ENCODE measurements around the gene MRPL46. TPM values are rescaled to one million over a fixed set of nuclear protein-coding genes. Genes with fewer than 3 reads are reported as not detected.

The MRPL46 gene
- total and polyA plus RNA-seq, 4 donors, result 12.1 to 28.7 (median 21.1) TPM

DNA sequence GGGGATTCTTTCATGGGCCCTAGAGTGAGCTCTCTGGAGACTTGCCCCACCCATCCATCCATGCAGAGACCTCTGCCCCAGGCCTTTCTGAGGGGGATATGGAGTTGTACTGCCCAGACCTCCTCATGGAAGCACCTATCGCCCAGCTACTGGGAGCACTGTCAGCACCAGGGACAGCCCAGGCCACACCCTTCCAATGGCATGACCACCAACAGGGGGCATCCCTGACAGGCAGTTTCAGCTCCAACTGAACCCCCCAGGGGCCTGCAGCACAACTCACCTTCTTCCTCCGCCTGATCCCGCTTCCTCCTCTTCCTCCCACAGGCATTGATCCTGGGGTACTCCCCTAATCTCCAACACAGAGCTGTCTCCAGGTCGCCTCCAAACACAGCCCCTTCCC, 22.1 kb upstream of the MRPL46 start:
- no peak for DNase-seq
- no peak for ATAC-seq (ENCODE audit: insufficient read depth, low FRiP score)
- TF ChIP-seq, protein P1, sequence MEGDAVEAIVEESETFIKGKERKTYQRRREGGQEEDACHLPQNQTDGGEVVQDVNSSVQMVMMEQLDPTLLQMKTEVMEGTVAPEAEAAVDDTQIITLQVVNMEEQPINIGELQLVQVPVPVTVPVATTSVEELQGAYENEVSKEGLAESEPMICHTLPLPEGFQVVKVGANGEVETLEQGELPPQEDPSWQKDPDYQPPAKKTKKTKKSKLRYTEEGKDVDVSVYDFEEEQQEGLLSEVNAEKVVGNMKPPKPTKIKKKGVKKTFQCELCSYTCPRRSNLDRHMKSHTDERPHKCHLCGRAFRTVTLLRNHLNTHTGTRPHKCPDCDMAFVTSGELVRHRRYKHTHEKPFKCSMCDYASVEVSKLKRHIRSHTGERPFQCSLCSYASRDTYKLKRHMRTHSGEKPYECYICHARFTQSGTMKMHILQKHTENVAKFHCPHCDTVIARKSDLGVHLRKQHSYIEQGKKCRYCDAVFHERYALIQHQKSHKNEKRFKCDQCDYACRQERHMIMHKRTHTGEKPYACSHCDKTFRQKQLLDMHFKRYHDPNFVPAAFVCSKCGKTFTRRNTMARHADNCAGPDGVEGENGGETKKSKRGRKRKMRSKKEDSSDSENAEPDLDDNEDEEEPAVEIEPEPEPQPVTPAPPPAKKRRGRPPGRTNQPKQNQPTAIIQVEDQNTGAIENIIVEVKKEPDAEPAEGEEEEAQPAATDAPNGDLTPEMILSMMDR (IDR thresholded peaks at IDR 0.05; ENCODE audit: control extremely low read depth, extremely low read depth), result no peak
- Histone ChIP-seq H3K36me3 (ENCODE audit: control insufficient read depth in 4 of 4, insufficient read depth in 4 of 4, low read length in 4 of 4) (no peaks in the 10 kb centered on the region), H3K9ac (ENCODE audit: insufficient read depth in 1 of 2, low read length in 2 of 2) (no peak overlapping the region), H3K27ac (ENCODE audit: low read depth in 1 of 2, low read length in 1 of 2) (no peak overlapping the region), H3K9me3 (ENCODE audit: control insufficient read depth in 4 of 4, insufficient read depth in 3 of 4, low read length in 3 of 4) (no peaks in the 10 kb centered on the region), H3K4me3 (no peak overlapping the region), H3K27me3 (ENCODE audit: control insufficient read depth in 3 of 3, insufficient read depth in 3 of 3, low read length in 2 of 3) (peaks cover 0 to 8% (median 0%) of the 10 kb centered on the region in 3 donors), H3K4me1 (ENCODE audit: control insufficient read depth in 5 of 5, insufficient read depth in 5 of 5, low read length in 5 of 5) (no peaks in the 10 kb centered on the region)
- WGBS, 2 donors, result 86 to 88% methylated on average over 4 of the region's 4 CpGs

DNA sequence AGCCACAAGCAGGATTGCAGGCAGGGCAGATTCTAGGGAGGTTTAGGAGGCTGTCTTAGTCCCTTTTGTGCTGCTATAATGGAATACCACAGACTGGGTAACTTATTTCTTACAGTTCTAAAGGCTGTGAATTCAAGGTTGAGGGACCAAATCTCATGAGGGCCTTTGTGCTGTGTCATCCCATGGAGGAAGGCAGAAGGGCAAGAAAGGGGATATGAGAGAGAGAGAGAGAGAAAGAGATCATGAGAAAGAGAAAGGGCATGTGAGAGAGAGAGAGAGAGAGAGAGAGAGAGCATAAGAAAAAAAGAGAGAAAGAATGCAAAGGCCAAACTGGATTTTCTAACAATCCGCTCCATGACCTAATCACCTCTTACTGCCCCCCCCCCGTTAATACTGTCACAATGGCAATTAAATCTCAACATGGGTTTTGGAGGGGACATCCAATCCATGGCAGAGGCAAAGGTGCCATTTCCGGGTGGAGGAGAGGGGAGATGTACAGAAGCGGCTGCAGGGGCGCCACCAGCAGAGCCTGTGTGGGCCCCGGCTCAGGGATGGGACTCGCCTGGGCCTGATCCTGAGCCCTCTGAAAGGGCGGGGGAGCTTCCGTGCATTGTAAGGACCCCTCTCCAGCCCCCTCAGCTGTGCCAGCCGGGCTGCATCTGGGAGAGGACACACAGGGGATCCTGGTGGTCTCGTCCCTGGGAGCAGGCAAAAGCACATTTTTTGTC, 20.8 kb upstream of the MRPL46 start:
- 55 to 60% methylated on average over 11 of the region's 11 CpGs for WGBS, 2 donors
- Histone ChIP-seq H3K27ac (ENCODE audit: low read depth in 1 of 2, low read length in 1 of 2) (no peak overlapping the region), H3K9me3 (ENCODE audit: control insufficient read depth in 4 of 4, insufficient read depth in 3 of 4, low read length in 3 of 4) (no peaks in the 10 kb centered on the region), H3K9ac (ENCODE audit: insufficient read depth in 1 of 2, low read length in 2 of 2) (no peak overlapping the region), H3K4me1 (ENCODE audit: control insufficient read depth in 5 of 5, insufficient read depth in 5 of 5, low read length in 5 of 5) (no peaks in the 10 kb centered on the region), H3K36me3 (ENCODE audit: control insufficient read depth in 4 of 4, insufficient read depth in 4 of 4, low read length in 4 of 4) (no peaks in the 10 kb centered on the region), H3K27me3 (ENCODE audit: control insufficient read depth in 3 of 3, insufficient read depth in 3 of 3, low read length in 2 of 3) (peaks cover 0 to 8% (median 0%) of the 10 kb centered on the region in 3 donors), H3K4me3 (no peak overlapping the region)
- DNase-seq (no peak), ATAC-seq (ENCODE audit: insufficient read depth, low FRiP score) (no peak)
- TF ChIP-seq, protein P1 (IDR thresholded peaks at IDR 0.05; ENCODE audit: control extremely low read depth, extremely low read depth), result no peak

DNA sequence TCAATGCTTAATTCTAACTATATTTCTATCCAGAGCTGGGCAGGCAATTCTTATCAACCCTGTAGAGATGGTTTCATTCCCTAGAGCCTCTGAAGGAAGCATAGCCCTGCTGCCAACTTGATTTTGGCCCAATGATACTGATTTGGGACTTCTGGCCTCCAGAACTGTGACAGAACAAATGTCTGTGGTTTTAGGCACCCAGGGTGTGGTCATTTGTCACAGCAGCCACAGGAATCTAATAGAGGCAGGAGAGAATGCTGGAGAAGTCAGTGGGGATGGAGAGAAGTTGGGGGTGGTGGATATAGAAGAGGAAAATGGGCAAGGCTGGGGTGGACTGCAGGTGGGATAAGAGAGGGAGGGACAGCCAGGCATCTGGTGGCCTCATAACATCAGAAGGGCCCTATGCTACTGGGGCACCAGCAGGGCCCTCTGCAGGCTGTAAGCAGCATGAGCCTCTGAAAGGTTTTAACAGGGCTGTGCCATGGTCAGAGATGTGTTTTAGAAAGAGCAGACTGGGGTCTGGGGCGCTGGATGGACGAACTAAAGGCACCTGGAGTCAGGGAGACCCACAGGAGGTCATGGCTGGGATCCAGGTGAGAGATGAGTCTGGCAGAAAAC, 20.1 kb upstream of the MRPL46 start:
- no peak overlapping the region for H3K27ac ChIP-seq (ENCODE audit: low read depth in 1 of 2, low read length in 1 of 2)
- H3K27me3 ChIP-seq (ENCODE audit: control insufficient read depth in 3 of 3, insufficient read depth in 3 of 3, low read length in 2 of 3), result peaks cover 0 to 8% (median 0%) of the 10 kb centered on the region in 3 donors
- no peaks in the 10 kb centered on the region for H3K9me3 ChIP-seq (ENCODE audit: control insufficient read depth in 4 of 4, insufficient read depth in 3 of 4, low read length in 3 of 4)
- TF ChIP-seq, protein P1 (IDR thresholded peaks at IDR 0.05; ENCODE audit: control extremely low read depth, extremely low read depth), result no peak
- no peak for ATAC-seq (ENCODE audit: insufficient read depth, low FRiP score)
- 84 to 92% methylated on average over 2 of the region's 2 CpGs for WGBS, 2 donors
- no peak overlapping the region for H3K4me3 ChIP-seq
- no peak overlapping the region for H3K9ac ChIP-seq (ENCODE audit: insufficient read depth in 1 of 2, low read length in 2 of 2)
- no peaks in the 10 kb centered on the region for H3K36me3 ChIP-seq (ENCODE audit: control insufficient read depth in 4 of 4, insufficient read depth in 4 of 4, low read length in 4 of 4)
- no peak for DNase-seq
- no peaks in the 10 kb centered on the region for H3K4me1 ChIP-seq (ENCODE audit: control insufficient read depth in 5 of 5, insufficient read depth in 5 of 5, low read length in 5 of 5)
